ENCODE results near the gene ARPC2.

- TF ChIP-seq, protein P1, sequence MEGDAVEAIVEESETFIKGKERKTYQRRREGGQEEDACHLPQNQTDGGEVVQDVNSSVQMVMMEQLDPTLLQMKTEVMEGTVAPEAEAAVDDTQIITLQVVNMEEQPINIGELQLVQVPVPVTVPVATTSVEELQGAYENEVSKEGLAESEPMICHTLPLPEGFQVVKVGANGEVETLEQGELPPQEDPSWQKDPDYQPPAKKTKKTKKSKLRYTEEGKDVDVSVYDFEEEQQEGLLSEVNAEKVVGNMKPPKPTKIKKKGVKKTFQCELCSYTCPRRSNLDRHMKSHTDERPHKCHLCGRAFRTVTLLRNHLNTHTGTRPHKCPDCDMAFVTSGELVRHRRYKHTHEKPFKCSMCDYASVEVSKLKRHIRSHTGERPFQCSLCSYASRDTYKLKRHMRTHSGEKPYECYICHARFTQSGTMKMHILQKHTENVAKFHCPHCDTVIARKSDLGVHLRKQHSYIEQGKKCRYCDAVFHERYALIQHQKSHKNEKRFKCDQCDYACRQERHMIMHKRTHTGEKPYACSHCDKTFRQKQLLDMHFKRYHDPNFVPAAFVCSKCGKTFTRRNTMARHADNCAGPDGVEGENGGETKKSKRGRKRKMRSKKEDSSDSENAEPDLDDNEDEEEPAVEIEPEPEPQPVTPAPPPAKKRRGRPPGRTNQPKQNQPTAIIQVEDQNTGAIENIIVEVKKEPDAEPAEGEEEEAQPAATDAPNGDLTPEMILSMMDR (IDR thresholded peaks at IDR 0.05) = no peak
- TF ChIP-seq POLR2A (IDR thresholded peaks at IDR 0.05) = no peak
Observed at GRCh38 chr2:218274586-218274985, 57.6 kb downstream of the ARPC2 start.
